Right hindlimb (tissue), 1 donor: ENCODE results near the gene AKAP8.

ENCODE experiments used
- DNase-seq: peaks from one replicate; pipeline ENCODE4 v3.0.0-alpha.2; 2018

AKAP8 gene

DNA sequence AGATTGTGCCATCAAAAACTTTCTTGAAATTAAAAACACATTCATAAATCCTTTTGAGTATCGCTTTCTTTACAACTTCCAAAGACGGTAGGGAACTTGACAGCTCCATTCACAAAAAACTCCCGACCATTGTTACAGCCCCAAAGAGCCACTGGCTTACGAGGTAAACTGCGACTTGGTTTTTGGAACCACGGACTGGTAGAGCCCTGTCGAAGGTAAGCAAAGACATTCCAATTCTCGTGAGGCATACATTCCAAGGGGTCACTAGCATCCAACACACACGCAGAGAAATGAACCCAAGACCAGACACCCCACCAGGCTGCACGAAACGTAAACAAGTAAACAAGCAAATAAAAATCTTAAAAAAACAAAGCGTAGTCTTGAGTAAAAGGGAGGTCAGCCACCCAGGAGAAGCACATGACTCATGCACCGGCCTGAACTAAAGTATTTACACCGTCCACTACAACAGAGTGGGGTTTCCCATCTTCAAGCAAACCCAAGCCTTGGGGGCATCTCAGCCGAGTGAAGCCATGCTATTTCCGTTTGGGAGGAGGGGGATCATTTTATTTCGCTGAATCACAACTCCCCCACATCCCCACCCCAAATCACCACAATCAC lies 48.7 kb downstream of the AKAP8 start:
- no peak for DNase-seq

DNA sequence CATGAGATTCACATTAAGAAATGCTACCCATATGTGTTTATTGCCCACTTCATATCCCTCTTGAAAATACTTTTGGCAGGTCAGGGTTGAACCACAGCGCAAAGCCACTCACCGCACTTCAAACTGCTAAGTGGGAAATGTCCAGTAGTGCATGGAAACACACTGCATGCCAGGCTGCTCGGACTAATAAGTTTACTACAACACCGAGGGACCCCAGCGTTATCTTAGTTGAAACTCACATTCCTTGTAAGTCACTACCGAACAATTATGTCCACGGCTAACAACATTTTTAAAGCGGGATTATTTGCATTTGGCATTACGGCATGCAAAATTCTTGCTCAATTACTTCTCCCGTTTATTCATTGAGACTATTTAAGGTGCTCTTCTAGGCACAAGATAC lies 51.3 kb downstream of the AKAP8 start:
- no peak for DNase-seq

DNA sequence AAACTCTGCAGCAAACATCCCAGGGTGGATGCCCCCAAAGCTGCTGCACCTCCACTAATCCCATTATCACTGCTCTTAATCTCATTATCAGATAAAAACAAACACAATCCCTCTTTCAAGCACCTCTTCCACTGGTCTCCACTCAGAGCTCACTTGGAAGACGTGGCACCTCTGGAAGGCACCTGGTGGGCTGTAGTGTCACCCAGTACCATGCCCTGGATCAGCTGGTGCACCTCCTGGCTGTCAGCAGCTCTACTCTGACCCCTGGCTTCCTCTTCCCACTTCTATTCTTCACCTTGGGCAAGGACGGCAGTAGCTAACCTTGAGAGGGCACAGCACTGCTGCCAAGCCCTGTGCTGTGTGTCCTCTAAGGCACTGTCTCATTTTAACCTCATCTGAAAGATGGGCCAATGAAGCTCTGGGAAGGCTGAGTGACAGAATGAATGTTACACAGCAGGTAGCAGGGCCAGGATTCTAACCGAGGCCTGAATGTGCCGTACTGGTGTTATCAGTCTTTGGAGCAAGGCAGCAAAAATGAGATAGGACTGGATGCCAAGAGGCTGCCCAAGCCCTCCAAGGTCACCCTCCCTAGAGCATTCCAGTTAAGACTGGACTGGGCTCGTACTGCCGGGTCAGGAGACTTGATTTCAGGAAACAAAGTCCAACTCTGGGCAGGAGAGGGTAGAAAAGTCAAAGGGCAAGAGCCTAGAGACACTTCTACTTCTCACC lies 54.6 kb downstream of the AKAP8 start:
- DNase-seq, result no peak

DNA sequence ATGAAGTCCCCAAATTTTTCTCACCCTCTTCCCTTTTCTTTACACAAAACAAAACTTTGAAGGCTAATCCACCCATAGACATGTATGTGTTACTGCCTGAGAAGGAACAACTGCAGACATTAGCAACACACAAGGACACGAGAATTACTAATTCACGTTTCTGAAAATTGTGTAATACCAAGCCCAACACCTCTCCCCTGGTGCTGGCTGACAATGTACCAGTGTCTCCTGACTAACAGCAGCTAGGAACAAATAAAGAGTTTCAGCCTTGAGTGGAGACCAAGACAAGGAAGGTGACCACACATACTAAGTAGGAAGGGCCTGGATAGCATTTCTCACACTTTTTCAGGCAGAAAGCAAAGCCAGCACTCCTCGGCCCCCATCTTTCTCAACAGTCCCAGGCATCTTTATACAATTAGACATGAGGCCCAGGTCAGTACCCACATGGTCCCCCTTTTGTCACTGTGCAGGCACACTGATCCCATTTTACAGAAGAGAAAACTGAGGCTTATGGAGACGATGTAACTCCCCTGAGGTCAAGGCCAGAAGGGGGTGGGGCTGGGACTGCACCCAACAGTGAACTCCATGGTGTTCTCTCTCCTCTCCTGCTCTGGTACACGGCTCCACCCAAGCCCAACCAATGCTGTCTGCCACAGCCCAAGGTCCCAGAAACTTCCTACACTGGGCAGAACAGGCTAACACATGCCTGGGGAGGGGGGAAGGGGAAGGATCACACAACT lies 55.9 kb downstream of the AKAP8 start:
- no peak for DNase-seq

DNA sequence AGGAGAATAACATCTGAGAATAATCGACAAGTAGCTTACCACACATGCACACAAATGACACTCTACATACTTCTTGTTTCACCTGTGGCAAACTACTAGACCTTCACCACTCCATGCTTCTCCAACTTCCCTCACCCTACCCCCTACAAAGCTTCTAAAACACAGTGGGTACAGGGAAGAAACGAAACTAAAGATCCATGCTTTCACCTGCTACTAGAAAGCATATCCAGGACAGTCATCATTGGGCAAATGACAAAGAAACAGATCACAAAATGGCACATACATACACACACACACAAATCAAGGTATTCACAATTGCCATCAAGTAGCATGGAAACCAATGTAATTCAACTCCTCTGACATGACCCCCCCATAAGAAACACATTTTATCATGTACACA lies 57.8 kb downstream of the AKAP8 start:
- DNase-seq, result no peak

DNA sequence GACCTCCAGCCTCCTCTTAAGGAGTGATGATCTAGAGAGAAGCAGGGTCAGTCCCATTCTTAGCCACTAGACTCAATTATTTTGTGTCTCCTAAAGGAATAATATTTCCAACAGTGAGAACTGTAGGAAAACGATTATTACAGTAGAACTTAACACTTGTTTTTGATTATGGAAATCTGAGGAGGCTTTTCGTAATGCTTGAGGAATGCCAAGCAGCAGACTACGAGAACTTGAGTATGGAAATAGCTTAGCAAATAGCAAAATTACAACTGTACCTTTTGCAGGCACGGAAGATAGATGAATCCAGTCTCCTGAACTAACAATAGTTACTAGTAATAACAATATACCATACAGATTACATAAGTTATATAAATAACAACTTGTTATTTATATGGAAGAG lies 59.5 kb downstream of the AKAP8 start:
- DNase-seq, result no peak

DNA sequence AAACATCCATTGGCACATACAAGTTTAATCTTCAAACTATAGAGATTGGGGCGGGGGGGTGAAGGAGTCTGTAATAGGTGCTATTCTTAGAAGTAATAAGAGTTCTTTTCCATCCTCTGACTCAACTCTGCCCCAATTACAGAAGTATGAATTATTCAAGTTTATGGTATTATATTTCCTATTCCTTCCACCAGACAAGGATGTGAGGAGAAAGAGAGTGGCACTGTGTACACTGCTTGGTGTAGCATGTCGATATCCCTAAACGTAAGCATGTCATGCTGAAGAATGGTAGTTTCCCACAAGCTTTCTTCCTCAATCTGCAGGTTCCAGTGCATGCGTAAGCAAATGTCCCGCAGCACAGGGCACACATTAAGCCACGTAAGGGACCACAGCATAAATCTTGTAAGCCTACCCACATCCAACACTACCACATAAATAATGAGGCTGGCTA lies 61.3 kb downstream of the AKAP8 start:
- no peak for DNase-seq

DNA sequence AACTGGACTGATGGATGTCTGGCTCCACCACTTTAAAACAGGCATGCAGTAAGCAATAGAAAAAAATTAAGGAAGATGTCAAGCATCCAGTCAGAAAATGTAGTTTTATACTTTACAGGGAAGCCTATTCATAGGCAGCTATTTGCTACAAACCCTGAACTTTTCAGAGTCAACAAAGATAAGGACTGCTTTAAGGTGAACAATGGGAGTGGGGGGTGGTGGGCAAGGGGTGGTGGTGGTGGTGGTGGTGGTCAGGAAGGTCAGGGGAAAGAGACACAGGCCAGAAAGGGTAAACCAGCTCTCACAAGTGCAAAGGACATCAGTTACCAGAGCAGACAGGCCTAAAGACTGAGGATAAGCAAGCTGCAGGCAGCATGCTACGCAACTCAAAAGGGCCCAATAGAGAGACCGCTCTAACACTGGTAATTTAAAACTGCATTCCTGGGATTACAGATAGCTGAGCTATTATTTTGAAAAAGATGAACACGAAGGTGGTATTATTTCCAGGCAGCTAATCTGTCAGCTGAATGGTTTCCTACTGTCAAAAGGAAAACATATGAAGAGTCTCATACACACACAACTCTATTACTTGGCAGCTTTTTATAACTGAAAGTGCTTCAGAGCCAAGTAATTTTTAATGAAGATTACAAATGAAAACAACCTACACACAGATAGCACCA lies 62.1 kb downstream of the AKAP8 start:
- no peak for DNase-seq

DNA sequence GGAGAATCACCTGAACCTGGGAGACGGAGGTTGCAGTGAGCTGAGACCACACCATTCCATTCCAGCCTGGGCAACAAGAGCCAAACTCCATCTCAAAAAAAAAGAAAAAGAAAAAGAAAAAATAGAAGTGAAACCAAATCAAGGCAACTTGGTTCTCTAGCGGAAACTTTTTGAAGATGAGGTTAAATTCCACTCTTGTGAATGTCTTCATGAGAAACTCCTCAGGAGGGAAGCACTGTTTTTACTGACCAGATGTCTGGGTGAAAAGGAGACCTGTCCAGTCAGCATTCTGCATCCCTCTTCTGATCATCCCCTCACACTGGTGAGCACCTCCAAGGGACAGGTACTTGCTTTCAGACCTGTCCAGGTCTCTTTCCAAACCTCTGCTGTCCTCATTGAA lies 63.1 kb downstream of the AKAP8 start:
- DNase-seq, result no peak

DNA sequence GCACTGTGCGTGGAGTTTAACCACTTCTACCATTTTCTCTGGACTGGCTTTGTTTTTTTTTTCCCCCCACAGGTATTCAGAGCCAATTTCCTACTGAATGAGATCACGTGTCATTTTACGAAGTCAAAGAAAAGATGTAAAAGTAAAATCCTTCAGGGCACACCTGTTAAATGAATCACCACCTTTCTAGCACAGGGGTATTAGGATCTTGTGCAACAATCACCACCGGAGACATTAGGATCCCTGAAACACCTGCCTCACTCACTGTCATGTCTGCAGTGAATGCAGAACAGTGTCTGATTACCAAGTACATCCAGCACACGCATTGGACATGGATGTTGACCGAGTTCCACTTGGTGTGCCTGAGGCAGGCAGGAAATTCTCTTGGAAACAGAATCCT lies 64.5 kb downstream of the AKAP8 start:
- no peak for DNase-seq

DNA sequence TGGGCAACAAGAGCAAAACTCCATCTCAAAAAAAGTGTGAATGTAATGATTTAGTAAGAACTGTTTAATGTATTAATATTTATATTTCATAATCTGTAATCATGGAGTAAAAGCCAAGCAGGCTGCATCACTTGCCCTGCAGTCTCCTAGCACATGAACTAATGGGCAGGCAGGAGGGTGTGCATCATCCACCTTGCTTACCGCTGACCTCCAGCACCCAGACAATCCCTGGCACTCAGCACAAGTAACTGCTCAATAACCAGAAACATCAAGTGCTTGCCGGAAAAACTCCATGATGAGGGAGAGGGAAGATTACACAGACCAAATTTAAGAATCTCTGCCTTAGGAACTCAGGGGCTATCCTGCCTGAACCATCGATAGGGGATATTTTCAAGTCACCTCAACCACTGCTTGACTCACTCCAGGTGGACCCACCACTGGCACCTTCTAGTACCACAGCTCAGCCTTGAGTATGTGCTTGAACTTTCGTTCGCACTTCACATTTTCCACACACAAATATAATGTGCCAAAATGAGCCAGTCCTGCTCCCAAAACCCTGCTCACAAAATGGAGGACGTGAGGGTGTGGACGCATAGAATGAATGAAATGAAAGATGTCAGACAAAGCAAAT lies 65.8 kb downstream of the AKAP8 start:
- no peak for DNase-seq

DNA sequence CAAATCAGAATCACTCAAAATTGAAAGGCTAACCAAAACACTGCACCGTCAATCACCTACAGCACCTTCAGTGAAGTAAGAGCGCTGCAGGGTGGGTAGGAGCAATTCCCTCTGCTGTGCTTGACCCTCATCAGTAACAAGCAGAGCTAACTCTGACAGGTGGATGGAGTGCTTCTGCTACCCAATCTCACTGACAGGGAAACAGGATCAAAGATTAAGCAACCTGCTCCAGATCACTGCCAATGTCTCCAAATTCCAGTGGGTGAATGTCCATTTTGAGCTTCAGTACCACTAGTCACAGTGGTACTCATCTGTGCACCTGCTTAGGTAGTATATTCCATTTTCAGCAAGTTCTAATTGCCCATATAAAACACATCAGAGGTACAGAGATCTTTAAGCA lies 72.4 kb downstream of the AKAP8 start:
- DNase-seq, result no peak

DNA sequence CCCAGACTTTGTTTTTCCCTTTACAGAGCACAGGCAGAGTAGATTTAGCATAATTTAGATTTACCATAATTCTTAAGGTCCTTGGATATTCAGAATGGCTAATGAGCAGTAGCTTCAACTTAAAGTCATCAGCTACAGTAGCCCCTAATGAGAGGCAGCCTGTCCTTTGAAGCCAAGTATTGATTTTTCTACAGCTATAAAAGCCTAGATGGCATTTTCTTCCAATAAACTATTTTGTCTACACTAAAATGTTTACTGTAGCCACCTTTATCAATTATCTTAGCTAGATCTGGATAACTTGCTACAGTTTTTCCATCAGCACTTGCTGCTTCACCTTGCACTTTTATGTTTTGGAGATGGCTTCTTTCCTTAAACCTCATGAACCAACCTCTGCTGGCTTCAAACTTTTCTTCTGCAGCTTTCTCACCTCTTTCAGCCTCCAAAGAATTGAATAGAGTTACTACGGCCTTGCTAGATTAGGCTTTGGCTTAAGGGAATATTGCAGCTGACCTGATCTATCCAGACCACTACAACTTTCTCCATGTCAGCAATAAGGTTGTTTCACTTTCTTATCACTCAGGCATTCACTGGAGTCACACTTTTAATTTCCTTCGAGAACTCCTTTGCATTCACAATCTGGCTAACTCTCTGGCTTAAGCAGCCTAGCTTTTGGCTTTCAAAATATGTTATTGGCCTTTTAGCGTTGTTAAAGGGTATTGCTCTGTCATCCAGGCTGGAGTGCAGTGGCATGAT lies 73.8 kb downstream of the AKAP8 start:
- DNase-seq, result no peak

DNA sequence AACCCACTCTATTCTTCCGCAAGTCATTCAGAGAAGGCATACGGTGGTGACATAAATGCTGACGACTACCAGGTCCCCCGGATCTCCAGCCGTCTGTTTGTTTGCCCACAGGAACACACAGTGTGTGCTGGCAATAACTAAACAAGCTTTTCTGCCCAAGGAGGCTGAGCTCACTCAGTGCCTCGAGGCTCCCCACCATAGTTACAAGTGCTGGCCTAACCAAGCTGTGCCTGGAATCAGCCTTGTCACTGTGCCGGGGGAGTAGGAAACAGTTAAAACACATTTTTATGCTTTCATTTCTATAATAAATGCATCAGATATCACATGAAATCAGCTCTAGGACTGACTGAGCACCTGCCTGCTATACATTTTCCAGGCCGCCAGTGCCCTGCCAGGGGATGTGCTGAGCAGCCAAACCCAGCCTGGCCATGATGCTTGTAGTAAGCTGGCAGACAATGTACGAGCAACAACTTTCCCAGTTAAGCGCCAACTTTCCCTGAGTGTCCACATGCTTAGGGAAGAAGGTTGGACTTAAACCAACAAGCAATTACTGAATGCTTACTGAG lies 75.4 kb downstream of the AKAP8 start:
- DNase-seq, result peak; percentile 78
